Measurements from ENCODE around the gene IL4. TPM values are rescaled to one million over a fixed set of nuclear protein-coding genes. Genes with fewer than 3 reads are reported as not detected.

The IL4 gene
- total and polyA plus RNA-seq, 9 of the 15 experiments (the other 6 are each of a cell fraction or from before 2014, with no cell fraction given) = 0.22 to 0.62 TPM; not detected in 7

GRCh38 chr5:132692632-132692967, 18.8 kb downstream of the IL4 start (continued):
- TF ChIP-seq ZNF639 (CRISPR knock-in tag; conservative IDR thresholded peaks at IDR 0.05 in 1 of 2, IDR thresholded peaks at IDR 0.05 in 1 of 2) (no peak), ZFP30 (CRISPR knock-in tag; IDR thresholded peaks at IDR 0.05; ENCODE audit: borderline replicate concordance) (no peak), XRCC5 (IDR thresholded peaks at IDR 0.05; ENCODE audit: low read depth, low read length) (no peak), EP400 (IDR thresholded peaks at IDR 0.05) (peak; percentile 27; the same call in 1 of the 2 replicates), CBFA2T3 (IDR thresholded peaks at IDR 0.05) (no peak), MYC (IDR thresholded peaks at IDR 0.05; ENCODE audit: low read depth, low read length) (0 out of 2 replicates have a peak, but pooled peaks have one; percentile 41), MYC (CRISPR knock-in tag; IDR thresholded peaks at IDR 0.05; ENCODE audit: borderline replicate concordance, low read depth) (no peak), TAF9B (IDR thresholded peaks at IDR 0.05; ENCODE audit: partially characterized antibody) (no peak), ZBTB8A (IDR thresholded peaks at IDR 0.05; ENCODE audit: partially characterized antibody) (no peak)

GRCh38 chr5:132695956-132696355, 22.2 kb downstream of the IL4 start:
- in situ Hi-C loops (cut with MboI) = no loop called here
- no peaks in the 10 kb centered on the region for H3K9me1 ChIP-seq (ENCODE audit: control insufficient read depth, insufficient read depth, low read length)
- intact Hi-C loops (cut with micrococcal nuclease) = no loop called here
- H4K20me1 ChIP-seq (replicated peaks; ENCODE audit: control insufficient read depth, insufficient read depth, low read length) = no peaks in the 10 kb centered on the region
- no peak for FAIRE-seq
- H3K36me3 ChIP-seq (ENCODE audit: control insufficient read depth, insufficient read depth, low read length) = no peaks in the 10 kb centered on the region
- DNase-seq (ENCODE audit: extremely low read depth in 1 of 4, low spot score in 3 of 4) = no peak
- H3K79me2 ChIP-seq (ENCODE audit: control insufficient read depth, insufficient read depth, low read length) = no peaks in the 10 kb centered on the region
- no peak overlapping the region for H3K27ac ChIP-seq (ENCODE audit: extremely low read depth, low read depth, low read length)
- no peak for ATAC-seq
- H3K4me1 ChIP-seq (replicated peaks in 1 of 2; ENCODE audit: control insufficient read depth in 2 of 2, insufficient read depth in 2 of 2, low read length in 2 of 2) = no peaks in the 10 kb centered on the region
- BruUV-seq (replicated peaks) = no TSS peak
- H3K4me3 ChIP-seq = no peak overlapping the region
- ChIA-PET POLR2A (interaction anchor here (1.7 kb wide), 1 partner anchor 8 kb away, joined by 5 read pairs; no protein-coding TSS in a partner anchor), CTCF (ENCODE audit: low intra/inter-chr PET ratio) (interaction anchor here (0.6 kb wide), 1 partner anchor 1607 kb away, joined by 4 read pairs; no protein-coding TSS in a partner anchor)
- 63% methylated on average over 4 of the region's 4 CpGs for WGBS (ENCODE audit: insufficient coverage, low coverage, missing lambda C conversion rate)
- no peaks in the 10 kb centered on the region for H3K27me3 ChIP-seq (ENCODE audit: control insufficient read depth in 2 of 2, insufficient read depth in 2 of 2, low read length in 2 of 2)
- H3K9ac ChIP-seq (ENCODE audit: insufficient read depth in 1 of 2, low read depth in 2 of 2, low read length in 2 of 2) = no peak overlapping the region
- H3K4me2 ChIP-seq (ENCODE audit: insufficient read depth, low read length) = no peak overlapping the region
- H2AFZ ChIP-seq (ENCODE audit: low read depth, low read length) = no peak overlapping the region
- no peaks in the 10 kb centered on the region for H3K9me3 ChIP-seq (replicated peaks; ENCODE audit: control insufficient read depth, insufficient read depth, low read depth, low read length)
- TF ChIP-seq RAD21 (CRISPR knock-in tag; conservative IDR thresholded peaks at IDR 0.05 in 1 of 2, IDR thresholded peaks at IDR 0.05 in 1 of 2) (no peak), MYBL2 (IDR thresholded peaks at IDR 0.05; ENCODE audit: low read depth) (no peak), MYBL2 (CRISPR knock-in tag; IDR thresholded peaks at IDR 0.05; ENCODE audit: borderline replicate concordance) (no peak), USF2 (CRISPR knock-in tag; IDR thresholded peaks at IDR 0.05) (no peak), POLR2B (IDR thresholded peaks at IDR 0.05; ENCODE audit: low read depth, partially characterized antibody) (no peak), HDGF (IDR thresholded peaks at IDR 0.05) (no peak)

All from K562 (cell line).